ENCODE results near the gene PPID.
"Not testable (repeated sequence)": the region's sequence is repeated elsewhere in the genome, so short reads cannot be mapped to it uniquely, and the experiment has no call there.

PPID gene

GRCh38 chr4:158664806-158665205 lies 58.4 kb downstream of the PPID start:
- TF ChIP-seq CTCF (IDR thresholded peaks at IDR 0.05; ENCODE audit: extremely low read depth, missing control alignments) = no peak

GRCh38 chr4:158663707-158664625 lies 59.2 kb downstream of the PPID start:
- not testable (repeated sequence) for DNase-seq (ENCODE audit: low spot score)

More at GRCh38 chr4:158664806-158665205, 58.4 kb downstream of the PPID start:
- no peak for DNase-seq (ENCODE audit: low spot score)

GRCh38 chr4:158663255-158663654 lies 59.9 kb downstream of the PPID start:
- not testable (repeated sequence) for DNase-seq (ENCODE audit: low spot score)

All from GM20000 (cell line).